T-helper 1 cell treated with Interleukin-12 subunit alpha and Interleukin-12 subunit beta and Interleukin-4 antibody, amounts not matched to agents 30 ng/mL and 1 ng/mL, for 36 hours (primary cell): Measurements from ENCODE around the gene SPATA18. TPM values are rescaled to one million over a fixed set of nuclear protein-coding genes. Genes with fewer than 3 reads are reported as not detected.

ENCODE experiments used
- intact Hi-C: fragments of 100-400 bp; cut with micrococcal nuclease; formaldehyde crosslinking; loops from one replicate; pipeline ENCODE4 v1.15.1; 2024
- total RNA-seq: library from RNA; stranded (reverse); gene quantifications from 2 replicates; pipeline ENCODE4 v1.2.3, GENCODE V29; 2022

The SPATA18 gene, protein sequence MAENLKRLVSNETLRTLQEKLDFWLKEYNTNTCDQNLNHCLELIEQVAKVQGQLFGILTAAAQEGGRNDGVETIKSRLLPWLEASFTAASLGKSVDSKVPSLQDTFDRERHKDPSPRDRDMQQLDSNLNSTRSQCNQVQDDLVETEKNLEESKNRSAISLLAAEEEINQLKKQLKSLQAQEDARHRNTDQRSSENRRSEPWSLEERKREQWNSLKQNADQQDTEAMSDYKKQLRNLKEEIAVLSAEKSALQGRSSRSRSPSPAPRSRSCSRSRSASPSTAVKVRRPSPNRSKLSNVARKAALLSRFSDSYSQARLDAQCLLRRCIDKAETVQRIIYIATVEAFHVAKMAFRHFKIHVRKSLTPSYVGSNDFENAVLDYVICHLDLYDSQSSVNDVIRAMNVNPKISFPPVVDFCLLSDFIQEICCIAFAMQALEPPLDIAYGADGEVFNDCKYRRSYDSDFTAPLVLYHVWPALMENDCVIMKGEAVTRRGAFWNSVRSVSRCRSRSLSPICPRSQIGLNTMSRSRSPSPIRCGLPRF
- 0.42 and 0.56 TPM in 2 replicates for total RNA-seq

DNA sequence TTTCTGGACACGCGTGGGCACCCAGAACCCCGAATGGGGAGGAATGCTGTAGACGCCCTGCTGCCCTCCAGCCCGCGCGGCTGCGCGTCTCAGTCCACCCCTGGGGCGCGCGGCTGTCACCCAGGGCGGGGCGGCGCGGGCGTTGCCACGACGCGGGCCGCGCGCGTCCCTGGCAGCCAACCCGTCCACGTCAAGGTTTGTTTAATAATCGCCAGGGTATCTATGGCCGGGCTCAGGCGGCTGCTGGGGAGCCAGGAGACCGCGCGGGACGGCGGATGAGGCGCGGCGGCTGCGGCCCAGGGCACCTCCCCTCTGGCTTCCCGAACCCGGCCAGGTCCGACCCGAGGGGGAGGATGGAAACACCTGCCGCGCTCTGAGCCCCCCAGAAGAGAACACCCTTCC lies at the start of gene SPATA18:
Gene SPATA18, plus strand, starts transcription at position 92 of the 402 bp plus-strand sequence. CDS start 401 bp downstream, outside the sequence.
- intact Hi-C loops, result no loop called here

DNA sequence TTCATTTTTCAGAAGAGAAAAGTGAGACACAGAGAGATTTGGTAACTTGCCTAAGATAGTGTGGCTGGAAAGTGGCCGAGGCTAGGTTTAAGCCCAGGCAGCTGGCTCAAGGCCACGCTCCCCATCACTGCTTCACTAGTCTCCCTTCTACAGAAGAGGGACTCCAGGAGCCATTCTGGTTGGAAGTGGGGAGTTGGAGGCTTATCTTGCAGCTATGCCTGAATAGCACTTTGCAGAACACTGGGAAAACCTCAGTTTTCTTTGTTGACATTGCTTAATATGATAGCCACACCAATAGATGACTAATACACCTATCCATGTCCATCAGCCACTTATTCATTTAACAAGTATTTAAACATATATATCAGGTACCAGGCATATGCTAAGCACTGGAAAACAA lies 49.5 kb upstream of the SPATA18 start:
- intact Hi-C loops, result no loop called here

DNA sequence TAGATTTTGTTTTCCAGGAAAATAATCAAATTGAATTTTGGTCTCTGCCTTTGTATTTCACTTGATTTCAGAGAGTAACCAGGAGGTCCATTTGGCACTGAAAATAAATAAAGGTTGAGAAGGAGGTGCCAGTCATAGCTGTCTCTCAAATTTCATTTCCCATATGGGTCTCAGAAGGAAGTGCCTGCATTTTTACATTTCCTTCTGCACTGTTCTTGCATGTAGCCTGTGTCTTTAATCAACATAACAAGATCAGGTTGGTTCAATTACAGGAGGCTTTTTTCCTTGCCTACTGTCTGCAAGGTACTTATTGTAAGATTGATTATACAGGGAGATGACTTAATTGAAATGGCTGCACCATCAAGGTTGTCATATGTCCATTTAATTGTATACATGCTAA lies 46.7 kb upstream of the SPATA18 start:
- intact Hi-C loops, result no loop called here

DNA sequence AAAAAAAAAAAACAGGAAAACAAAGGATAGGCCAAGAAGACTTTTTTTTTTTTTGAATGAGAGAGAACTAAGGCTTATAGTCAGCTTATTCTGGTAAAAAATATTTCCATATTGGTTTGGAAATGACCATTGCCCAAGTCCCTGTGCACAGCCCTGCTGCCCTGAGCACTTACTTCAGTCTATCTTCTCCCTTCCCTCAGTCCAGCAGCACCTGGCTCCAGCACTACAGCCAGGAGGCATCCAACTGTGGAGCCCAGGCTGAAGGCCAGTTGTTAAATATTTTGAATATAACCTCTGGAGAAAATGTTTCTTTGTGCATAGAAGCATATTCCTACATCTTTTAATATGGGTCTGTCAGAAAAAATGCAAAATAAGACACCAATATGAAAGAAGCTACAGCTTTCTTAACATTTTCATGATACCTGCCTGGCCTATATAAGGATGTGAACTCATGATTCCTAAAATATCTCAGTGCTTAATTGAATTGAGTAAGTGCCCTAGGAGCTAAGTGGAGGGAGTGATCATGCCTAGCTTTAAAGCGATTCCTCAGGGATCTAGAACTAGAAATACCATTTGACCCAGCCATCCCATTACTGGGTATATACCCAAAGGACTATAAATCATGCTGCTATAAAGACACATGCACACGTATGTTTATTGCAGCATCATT lies 45.4 kb upstream of the SPATA18 start:
- intact Hi-C loops, result no loop called here

DNA sequence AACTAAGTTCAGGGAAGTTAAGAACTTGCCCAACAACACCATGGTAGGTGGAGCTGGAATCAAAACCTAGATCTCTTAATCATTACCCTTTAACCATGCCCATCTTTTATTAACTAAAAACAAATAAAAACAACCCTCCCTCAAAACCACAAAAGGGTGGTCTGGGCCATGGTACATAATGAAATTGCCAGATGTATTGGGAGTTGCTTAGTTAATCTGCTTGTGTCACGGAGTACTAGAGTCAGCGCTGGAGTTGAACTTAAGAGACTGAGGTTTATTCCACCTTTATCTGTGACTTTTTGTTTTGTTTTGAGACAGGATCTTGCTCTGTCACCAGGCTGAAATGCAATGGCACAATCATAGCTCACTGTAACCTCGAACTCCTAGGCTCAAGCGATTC lies 44.2 kb upstream of the SPATA18 start:
- intact Hi-C loops, result no loop called here

DNA sequence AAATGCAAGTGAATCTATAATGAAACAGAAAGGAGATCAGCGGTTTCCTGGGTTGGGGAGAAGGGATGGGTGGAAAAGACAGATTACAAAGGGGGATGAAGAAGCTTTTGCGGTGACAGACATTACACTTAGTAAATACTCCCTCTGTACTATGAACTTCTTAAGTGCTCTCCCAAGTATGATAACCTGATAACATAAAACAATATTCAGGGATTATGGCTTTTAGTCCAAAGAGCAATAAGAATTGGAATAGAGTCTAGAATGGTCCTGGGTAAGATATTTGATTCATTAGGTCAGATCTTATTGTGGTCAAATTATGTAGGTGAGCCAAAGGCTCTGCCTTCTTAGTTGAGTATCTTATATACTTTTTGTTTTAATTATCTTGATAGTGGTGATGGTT lies 40.1 kb upstream of the SPATA18 start:
- intact Hi-C loops, result no loop called here

DNA sequence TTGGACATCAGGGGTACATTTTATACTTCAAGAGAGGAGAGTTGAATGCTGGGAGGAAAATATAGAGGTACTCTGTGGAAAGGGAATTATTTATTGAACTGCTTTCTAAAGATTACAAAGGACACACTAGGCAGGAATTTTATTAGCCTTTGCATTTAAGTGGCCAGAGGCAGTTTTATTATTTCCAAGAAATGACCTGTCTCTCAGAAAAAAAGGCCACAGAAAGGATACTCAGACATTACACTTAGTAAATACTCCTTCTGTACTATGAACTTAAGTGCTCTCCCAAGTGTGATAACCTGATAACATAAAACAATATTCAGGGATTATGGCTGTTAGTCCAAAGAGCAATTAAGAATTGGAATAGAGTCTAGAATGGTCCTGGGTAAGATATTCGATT lies 38.5 kb upstream of the SPATA18 start:
- intact Hi-C loops, result no loop called here

DNA sequence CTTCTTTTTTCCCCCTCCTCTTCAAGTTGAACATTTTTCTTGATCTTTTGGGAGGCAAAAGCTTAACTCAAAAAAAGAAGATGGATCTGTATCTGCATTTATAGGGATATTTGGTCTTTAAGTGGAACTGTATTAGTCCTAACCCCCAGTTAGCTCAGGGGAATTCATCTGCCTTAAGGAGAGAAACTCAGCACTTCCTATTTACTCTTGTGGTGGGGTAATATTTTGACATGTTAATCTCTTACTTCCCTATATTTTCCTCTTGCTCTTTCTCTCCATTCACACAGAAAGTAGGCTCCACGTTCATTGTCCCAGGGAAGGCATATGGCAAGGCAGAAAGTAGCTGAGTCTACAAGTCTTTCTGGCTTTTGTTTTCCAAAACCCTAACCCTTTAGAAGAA lies 36.2 kb upstream of the SPATA18 start:
- intact Hi-C loops, result no loop called here

DNA sequence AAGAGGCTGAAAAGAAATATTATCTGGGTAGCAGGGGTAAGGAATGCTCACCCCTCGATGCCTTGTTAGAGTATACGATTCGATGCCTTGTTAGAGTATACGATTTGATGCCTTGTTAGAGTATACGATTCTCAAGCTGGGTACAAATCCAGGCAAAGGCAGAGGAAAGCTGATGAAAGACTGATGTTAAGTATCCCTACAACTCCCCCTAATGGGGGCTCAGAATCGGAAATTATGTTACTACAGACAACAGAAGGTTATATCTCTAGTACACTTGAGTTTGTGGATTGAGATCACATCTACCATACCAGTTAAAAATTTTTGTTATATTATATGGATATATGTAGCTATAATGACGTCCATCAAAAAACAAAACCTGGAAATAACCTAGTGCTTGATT lies 35.7 kb upstream of the SPATA18 start:
- intact Hi-C loops, result no loop called here

DNA sequence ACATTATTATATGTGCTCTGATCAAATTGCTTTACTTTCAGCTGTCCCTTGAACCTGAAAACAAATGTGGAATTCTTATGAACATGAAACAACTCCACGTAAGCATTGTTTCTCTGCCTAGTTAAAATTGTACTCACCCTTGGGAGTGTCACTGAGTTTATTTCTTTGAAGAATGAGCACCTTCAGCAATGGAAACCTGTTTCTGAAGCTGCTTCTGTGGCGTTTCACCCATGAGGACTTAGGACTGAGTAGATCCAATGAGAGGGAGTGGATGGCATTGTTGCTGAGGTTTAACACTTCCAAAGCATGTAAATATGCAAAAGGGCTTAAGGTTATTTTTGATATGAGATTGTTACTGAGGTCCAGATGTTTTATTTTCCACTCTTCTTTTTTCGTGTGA lies 34.1 kb upstream of the SPATA18 start:
- intact Hi-C loops, result no loop called here

DNA sequence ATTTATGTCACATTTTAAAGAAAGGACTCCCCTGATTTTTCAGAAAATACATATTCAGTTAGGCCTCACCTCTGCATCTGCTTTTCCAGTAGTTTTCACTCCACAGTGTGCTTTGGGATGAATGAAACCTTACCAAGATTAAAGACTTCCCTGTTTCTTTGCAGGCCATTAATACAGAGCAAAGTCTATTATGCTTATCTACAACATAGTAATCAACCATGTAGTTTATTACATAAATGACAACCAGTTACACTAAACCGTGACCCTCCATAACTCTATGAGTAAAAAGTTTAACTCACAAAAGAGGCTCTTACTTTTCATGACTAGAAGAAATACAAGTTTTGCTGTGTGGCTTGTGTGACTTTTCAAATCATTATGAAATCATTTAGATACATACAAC lies 33.3 kb upstream of the SPATA18 start:
- intact Hi-C loops, result no loop called here

DNA sequence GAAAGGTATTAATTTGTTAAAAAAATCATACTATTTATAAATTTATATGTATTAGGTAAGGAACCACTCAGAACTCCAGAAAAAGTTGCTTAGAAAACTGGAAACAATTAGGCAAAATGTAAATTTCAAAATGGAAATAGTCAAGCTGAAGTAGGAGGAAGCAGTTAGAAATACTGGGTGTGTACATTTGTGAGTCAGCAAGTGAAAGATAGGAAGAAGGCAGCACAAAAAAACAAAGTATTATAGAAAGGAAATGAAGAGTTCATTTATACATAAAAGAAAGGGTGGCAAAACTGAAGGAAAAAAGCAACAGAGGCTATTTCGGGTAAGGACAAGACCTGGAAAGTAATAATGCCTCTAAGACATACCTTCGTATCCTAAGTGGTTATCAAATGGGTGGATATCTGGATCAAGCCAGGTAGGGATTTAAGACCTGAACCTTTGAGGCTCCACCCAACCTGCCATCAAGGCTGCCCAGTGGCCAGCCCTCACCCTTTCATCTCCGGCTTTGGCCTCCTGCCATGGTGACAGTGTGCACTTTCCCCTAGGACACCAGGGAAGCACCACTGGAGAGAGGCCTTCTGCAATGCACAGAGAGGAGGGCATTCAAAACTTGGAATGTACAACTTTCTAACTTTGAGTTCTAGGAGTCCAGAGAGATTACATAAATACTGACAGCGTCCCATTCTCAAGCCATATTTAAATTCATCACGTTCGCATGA lies 31.0 kb upstream of the SPATA18 start, which contains the start of gene LRRC66:
Gene LRRC66, minus strand, starts transcription at position 428 of the 722 bp plus-strand sequence. CDS start 2,750 bp downstream, outside the sequence.
- intact Hi-C loops, result no loop called here

DNA sequence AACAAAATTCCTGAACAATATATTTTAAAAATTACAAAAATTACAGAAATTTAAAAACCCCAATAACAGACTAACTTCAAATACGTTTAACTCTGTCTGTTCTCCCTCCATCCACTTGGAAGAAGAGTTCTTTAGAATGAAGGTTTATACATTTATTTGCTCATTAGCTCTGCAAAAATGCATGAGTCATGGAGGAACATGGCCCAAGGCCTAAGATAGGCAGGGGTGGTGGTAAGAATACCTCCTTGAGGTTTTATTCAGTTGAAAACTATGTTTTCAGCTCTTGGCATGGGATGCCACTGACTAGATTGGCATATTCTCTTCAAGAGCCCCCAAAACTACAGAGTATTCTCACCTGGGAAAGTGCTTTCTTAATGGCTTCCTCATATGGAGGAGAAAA lies 22.1 kb upstream of the SPATA18 start:
- intact Hi-C loops, result no loop called here

DNA sequence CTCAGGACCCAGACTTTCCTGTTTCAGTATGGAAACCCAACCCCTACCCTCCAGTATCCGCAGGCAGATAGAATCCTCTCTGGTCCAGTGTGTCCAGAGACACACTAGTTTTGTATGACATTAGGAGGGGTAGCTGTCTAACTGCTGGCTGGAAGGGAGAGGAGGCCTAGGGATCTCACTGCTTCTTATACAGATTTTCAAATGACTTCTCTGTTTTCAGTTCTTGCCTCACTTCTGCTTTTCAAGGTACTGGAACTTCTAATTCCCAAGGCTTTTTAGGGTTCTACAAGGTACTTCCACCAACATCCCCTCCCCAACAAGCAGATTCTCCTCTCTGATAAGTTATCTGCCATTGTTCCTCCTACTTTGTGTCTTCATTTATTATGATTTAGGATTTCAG lies 19.1 kb upstream of the SPATA18 start:
- intact Hi-C loops, result loop anchor here (10.0 kb wide), 1 partner anchor 623 kb away; the partner anchor contains the start of gene USP46

DNA sequence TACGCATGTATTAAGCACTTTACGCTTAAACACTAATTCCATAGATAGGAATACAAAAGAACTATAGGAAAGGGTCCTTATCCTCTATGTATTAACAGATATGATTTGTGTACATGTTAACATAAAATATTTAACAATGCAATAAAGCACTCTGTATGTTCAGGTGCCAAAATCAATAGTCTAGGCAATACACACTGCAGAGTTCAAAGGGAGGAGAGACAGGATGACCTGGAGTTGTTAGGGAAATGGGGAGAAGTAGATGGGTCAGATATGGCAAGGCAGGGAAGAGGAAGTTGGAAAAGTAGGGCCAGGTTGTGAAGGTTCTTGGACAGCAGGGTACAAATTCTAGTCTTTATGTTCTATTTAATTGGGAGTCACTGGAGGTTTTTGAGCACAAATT lies 15.9 kb upstream of the SPATA18 start:
- intact Hi-C loops, result loop anchor here (5.0 to 10.0 kb wide), 2 partner anchors 620 to 1342 kb away; partner anchors contain the start of genes FIP1L1 and USP46

DNA sequence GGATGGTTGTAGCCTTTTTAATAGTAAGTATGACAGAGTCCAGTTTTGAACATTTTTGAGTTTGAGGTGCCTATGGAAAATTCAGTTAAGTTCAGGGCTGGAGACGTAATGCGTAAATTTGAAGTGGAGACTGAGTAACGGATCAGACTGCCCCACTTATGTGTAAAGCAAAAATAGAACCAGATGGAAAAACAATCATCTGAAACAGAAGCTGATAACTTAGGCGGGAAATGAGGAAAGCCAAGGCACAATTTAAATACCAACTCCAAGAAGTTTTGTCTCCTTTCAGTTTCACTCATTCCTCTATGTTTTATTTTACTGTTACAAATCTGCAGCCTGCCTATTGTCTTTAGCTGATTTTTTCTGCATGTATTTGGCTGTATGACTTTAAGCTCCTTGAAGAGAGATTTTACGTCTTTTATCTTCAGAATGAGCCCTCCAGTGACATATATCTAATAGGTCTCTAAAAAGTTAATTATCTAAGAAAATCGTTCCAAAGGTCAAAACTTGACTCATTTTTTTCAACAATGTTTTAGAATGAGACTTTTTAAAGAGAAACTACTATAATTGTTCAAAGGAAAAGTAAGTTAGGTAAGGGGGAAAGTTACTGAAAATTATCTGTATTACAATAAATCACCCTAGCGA lies 14.1 kb upstream of the SPATA18 start:
- intact Hi-C loops, result loop anchor here (1.0 to 10.0 kb wide), 3 partner anchors 11 to 1340 kb away; partner anchors contain the start of genes FIP1L1 and USP46

DNA sequence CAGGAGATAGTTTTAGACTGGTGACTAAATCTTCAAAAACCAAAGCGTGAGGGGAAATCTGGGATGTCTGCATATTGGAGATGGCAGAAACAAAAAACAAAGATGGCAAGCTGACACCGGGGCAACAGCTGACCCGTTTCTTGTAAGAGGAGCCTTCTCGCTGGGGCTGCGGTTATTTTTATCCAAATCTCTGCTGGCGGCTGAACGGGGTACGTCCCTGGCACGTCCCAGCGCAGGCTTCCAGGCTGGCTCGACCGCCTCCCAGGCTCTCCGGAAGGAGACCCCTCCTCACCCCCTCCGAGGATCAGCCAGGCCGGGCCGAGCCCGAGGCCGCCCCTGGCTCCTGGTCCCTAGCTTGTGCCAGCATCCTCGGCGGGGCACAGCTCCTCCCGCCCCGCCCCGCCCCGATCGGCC lies 13.4 kb upstream of the SPATA18 start:
- intact Hi-C loops, result loop anchor here (1.0 to 10.0 kb wide), 4 partner anchors 195 to 1340 kb away; partner anchors contain the start of genes FIP1L1 and USP46

DNA sequence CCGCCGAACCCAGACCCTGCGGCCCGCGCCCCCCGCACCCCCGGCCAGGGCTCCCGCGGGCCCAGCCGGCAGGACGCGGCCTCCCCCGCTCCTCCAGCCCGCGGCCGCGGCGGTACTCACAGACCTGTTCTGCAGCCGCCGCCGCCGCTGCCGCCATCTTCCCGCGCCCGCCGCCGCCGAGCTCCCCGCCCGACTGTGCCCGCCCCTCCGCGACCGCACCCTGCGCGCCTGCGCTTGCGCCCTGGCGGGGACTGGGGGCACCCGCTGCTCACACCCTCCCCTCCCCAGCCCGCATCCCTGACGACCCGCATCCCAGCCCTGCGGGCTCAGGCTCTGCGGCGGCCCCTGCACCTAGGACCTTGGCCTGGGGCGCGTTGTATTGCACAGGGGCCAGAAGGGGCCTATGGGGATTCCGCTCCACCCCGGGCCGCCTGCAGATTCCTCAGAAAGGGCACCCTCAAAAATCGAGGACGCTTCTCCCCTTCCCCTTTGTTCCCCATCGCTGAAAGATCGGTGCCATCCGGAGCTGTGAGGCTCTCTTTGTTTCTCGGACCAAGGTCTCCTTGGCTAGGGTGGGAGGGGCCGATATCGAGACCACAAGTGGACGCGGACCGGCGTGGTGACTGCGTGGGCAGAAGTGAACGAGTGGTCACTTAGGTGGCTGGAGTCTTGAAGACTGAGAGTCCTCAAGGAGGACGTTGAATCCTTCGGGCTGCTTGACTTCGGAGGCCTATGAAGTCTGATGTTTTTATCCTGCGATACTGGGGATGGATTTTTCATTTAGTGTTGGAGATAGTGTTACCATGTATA lies 12.8 kb upstream of the SPATA18 start, which contains the start of gene SGCB:
Gene SGCB, minus strand, starts transcription at position 197 of the 810 bp plus-strand sequence. Its CDS starts 40 bp downstream, at position 157.
- intact Hi-C loops, result loop anchor here (1.0 to 10.0 kb wide), 4 partner anchors 196 to 1339 kb away; partner anchors contain the start of genes FIP1L1 and USP46

DNA sequence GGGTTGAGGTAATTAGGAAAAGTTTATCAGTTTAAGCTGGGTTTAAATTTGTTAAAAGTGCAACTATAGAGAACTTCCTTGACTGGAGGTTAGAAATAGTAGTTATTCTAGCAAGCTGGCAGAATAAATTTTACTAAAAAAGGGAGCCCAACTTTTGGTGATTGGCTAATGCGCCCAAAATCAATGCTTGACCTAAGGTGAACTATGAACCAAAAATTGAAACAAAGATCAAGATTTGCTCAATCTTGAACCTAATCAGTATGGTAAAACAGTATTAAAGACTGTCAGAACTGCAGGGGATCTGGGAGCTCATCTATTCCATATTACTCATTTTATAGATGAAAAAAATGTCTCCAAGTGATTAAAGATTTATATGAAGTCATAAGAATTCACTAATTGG lies 6.1 kb upstream of the SPATA18 start:
- intact Hi-C loops, result no loop called here

DNA sequence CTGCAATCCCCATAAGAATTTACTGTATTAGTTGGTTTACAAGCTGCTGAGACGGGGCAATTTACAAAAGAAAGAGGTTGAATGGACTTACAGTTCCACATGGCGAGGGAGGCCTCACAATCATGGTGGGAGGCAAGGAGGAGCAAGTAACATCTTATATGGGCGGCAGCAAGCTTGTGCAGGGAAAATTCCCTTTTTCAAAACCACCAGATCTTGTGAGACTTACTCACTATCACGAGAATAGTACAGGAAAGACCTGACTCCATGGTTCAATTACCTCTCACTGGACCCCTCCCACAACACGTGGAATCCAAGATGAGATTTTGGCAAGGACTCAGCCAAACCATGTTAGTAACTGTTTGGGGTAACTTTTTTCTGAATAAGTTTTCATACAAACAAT lies 1.8 kb upstream of the SPATA18 start:
- intact Hi-C loops, result no loop called here
